ENCODE measurements around the gene STARD9. TPM values are rescaled to one million over a fixed set of nuclear protein-coding genes. Genes with fewer than 3 reads are reported as not detected.

The STARD9 gene
- total RNA-seq, 1 experiment from 2014 or later: 5.0 TPM

- Histone ChIP-seq H3K9me3 (ENCODE audit: control insufficient read depth in 1 of 2, insufficient read depth in 1 of 2, low read depth in 1 of 2, low read length in 2 of 2) (no peaks in the 10 kb centered on the region), H3K79me2 (ENCODE audit: insufficient read depth, low read length) (no peaks in the 10 kb centered on the region), H3K4me1 (ENCODE audit: control insufficient read depth in 1 of 2, insufficient read depth in 2 of 2, low read length in 2 of 2) (no peaks in the 10 kb centered on the region), H4K20me1 (ENCODE audit: insufficient read depth) (no peaks in the 10 kb centered on the region), H3K27ac (ENCODE audit: low read depth, low read length) (no peak overlapping the region), H3K9me2 (ENCODE audit: insufficient read depth) (no peaks in the 10 kb centered on the region), H2AFZ (ENCODE audit: low read depth, low read length, poor library complexity, severe bottlenecking) (no peak overlapping the region), H3K27me3 (ENCODE audit: insufficient read depth, low read length) (no peaks in the 10 kb centered on the region), H3K36me3 (ENCODE audit: control insufficient read depth in 1 of 2, insufficient read depth in 2 of 2, low read length in 2 of 2) (peaks cover 2 to 4% of the 10 kb centered on the region in 2 experiments; a peak in 1 of 4 replicates), H3K9ac (ENCODE audit: low read length) (no peak overlapping the region), H3K4me3 (replicated peaks in 1 of 2; ENCODE audit: low read depth in 1 of 2, low read length in 2 of 2) (no peak overlapping the region), H3K4me2 (ENCODE audit: low read length) (no peak overlapping the region)
- no TSS peak for BruUV-seq (replicated peaks)
- CTCF ChIA-PET: no interaction called here
- intact Hi-C loops (cut with micrococcal nuclease): no loop called here
- ATAC-seq (no peak), DNase-seq (ENCODE audit: low read depth, low spot score) (no peak)
- TF ChIP-seq SRF (IDR thresholded peaks at IDR 0.05; ENCODE audit: low read depth) (no peak), RAD21 (IDR thresholded peaks at IDR 0.05; ENCODE audit: low read depth) (no peak), SP1 (IDR thresholded peaks at IDR 0.05; ENCODE audit: low read depth) (no peak), ZBTB33 (IDR thresholded peaks at IDR 0.05; ENCODE audit: extremely low read depth, insufficient replicate concordance, low read length) (no peak), ELF1 (IDR thresholded peaks at IDR 0.05; ENCODE audit: borderline replicate concordance, low read depth) (no peak), EGR1 (IDR thresholded peaks at IDR 0.05; ENCODE audit: low read depth) (no peak), CTCF (IDR thresholded peaks at IDR 0.05 in 2 of 3, conservative IDR thresholded peaks at IDR 0.05 in 1 of 3; ENCODE audit: borderline replicate concordance in 1 of 3, insufficient read depth in 1 of 3, low read depth in 2 of 3, low read length in 2 of 3) (no peak), ZNF274 (IDR thresholded peaks at IDR 0.05; ENCODE audit: low read depth, low read length) (no peak), ZFX (IDR thresholded peaks at IDR 0.05) (no peak), SIN3A (IDR thresholded peaks at IDR 0.05; ENCODE audit: low read depth) (no peak), EZH2 (IDR thresholded peaks at IDR 0.05) (no peak), REST (IDR thresholded peaks at IDR 0.05; ENCODE audit: low read depth) (no peak), MAX (IDR thresholded peaks at IDR 0.05) (no peak), YY1 (IDR thresholded peaks at IDR 0.05; ENCODE audit: extremely low read depth, insufficient replicate concordance, low read depth, low read length) (no peak), ATF3 (IDR thresholded peaks at IDR 0.05) (no peak), CEBPB (IDR thresholded peaks at IDR 0.05; ENCODE audit: low read depth) (no peak)
- POLR2A ChIA-PET: no interaction called here
- RAD21 ChIA-PET (ENCODE audit: low non-redundant PET in 1 of 2, low total read pairs in 2 of 2, uncharacterized antibody in 2 of 2, unreplicated experiment in 2 of 2): no interaction called here
Measured at GRCh38 chr15:42686281-42686680, 110.9 kb downstream of the STARD9 start.
